PC-3 (cell line): ENCODE results near the gene HTD2. TPM values are rescaled to one million over a fixed set of nuclear protein-coding genes. Genes with fewer than 3 reads are reported as not detected.

Source experiments
- ATAC-seq: fragments of 200-7000 bp; cut with Tn5 transposase; 2 replicates; pipeline ENCODE4 v1.9.1; 2020; ENCODE audit warnings: mild to moderate bottlenecking, moderate library complexity
- BruUV-seq: library from RNA; stranded (reverse); fragments of 400-500 nt; replicated peaks from 2 replicates; lab custom pipeline; 2021; lab: Mats Ljungman, UMichigan
- CTCF ChIA-PET: fragments of 300-600 bp; sonication (Branson Sonifier 250); formaldehyde crosslinking; loops from one replicate; lab custom pipeline; 2022; ENCODE audit warnings: antibody characterized with exemption; lab: Charles Lee
- POLR2A ChIA-PET: fragments of 300-600 bp; sonication (Branson Sonifier 250); formaldehyde crosslinking; loops from one replicate; lab custom pipeline; 2022; ENCODE audit warnings: antibody characterized with exemption; ENCODE audit not compliant: unreplicated experiment; lab: Charles Lee
- DNase-seq: peaks from one replicate; pipeline ENCODE4 v3.0.0-alpha.2; 2015
- H2AFZ ChIP-seq: fragments of 300-600 bp; sonication (generic); 2 replicates; pipeline ENCODE4 v1.6.0; 2016; ENCODE audit warnings: antibody characterized with exemption, low read length
- H3F3A ChIP-seq: fragments of 300-600 bp; sonication (generic); one replicate; pipeline ENCODE4 v1.6.0; 2017; ENCODE audit warnings: antibody characterized with exemption, low read length, control low read depth, mild to moderate bottlenecking; ENCODE audit not compliant: unreplicated experiment
- H3K27ac ChIP-seq: fragments of 300-600 bp; sonication (generic); 2 replicates; pipeline ENCODE4 v1.5.1; 2016; ENCODE audit warnings: mild to moderate bottlenecking, low read length
- H3K27me3 ChIP-seq: fragments of 300-600 bp; sonication (generic); 2 replicates; pipeline ENCODE4 v1.6.1; 2016; ENCODE audit warnings: low read length, mixed read lengths
- H3K36me3 ChIP-seq: fragments of 300-600 bp; sonication (generic); 2 replicates; pipeline ENCODE4 v1.6.1; 2016; ENCODE audit warnings: low read depth, mixed run types, low read length, mixed read lengths
- H3K4me1 ChIP-seq: fragments of 300-600 bp; sonication (generic); 2 replicates; pipeline ENCODE4 v1.5.1; 2016; ENCODE audit warnings: low read length; ENCODE audit not compliant: insufficient read depth
- H3K4me2 ChIP-seq: fragments of 300-600 bp; sonication (generic); 2 replicates; pipeline ENCODE4 v1.6.0; 2016; ENCODE audit warnings: low read length
- H3K4me3 ChIP-seq: fragments of 300-600 bp; sonication (generic); 2 replicates; pipeline ENCODE4 v1.5.1; 2016; ENCODE audit warnings: mild to moderate bottlenecking, low read length, mixed read lengths
- H3K79me2 ChIP-seq: fragments of 300-600 bp; sonication (generic); 2 replicates; pipeline ENCODE4 v1.6.1; 2017; ENCODE audit warnings: low read length, mixed read lengths
- H3K9ac ChIP-seq: fragments of 300-600 bp; sonication (generic); 2 replicates; pipeline ENCODE4 v1.6.0; 2016; ENCODE audit warnings: mild to moderate bottlenecking, low read length
- H3K9me2 ChIP-seq: fragments of 300-600 bp; sonication (generic); replicated peaks from 2 replicates; pipeline ENCODE4 v1.6.1; 2016; ENCODE audit warnings: mixed run types, low read length, mixed read lengths
- H3K9me3 ChIP-seq: fragments of 300-600 bp; sonication (generic); 2 replicates; pipeline ENCODE4 v1.6.1; 2016; ENCODE audit warnings: low read length, mixed read lengths
- H4K20me1 ChIP-seq: fragments of 300-600 bp; sonication (generic); 2 replicates; pipeline ENCODE4 v1.6.1; 2016; ENCODE audit warnings: low read length, mixed read lengths
- EZH2 ChIP-seq: fragments of 300-600 bp; sonication (generic); IDR thresholded peaks from one replicate; pipeline ENCODE4 v1.6.1; 2017; ENCODE audit warnings: antibody characterized with exemption, mild to moderate bottlenecking, low read length; ENCODE audit not compliant: unreplicated experiment
- EZH2phosphoT487 ChIP-seq: fragments of 300-600 bp; sonication (generic); IDR thresholded peaks from 2 replicates; pipeline ENCODE4 v1.6.1; 2018; ENCODE audit warnings: mild to moderate bottlenecking, antibody characterized with exemption, low read length, borderline replicate concordance
- intact Hi-C: fragments of 100-400 bp; cut with micrococcal nuclease; formaldehyde crosslinking; loops from 2 replicates; pipeline ENCODE4 v1.9.0; 2023
- total RNA-seq: library from RNA; depleted of rRNA; stranded (reverse); fragments of >200 nt; gene quantifications from 2 replicates; pipeline ENCODE4 v1.2.3, GENCODE V29; 2014
- TF ChIP-seq, protein P1 (sequence below): fragments of 300-600 bp; sonication (generic); conservative IDR thresholded peaks from 2 replicates; pipeline ENCODE4 v1.5.1; 2017; ENCODE audit warnings: antibody characterized with exemption, low read depth, mild to moderate bottlenecking, low read length

The HTD2 gene
- total RNA-seq, 1 experiment from 2014 or later: 6.9 TPM

DNA sequence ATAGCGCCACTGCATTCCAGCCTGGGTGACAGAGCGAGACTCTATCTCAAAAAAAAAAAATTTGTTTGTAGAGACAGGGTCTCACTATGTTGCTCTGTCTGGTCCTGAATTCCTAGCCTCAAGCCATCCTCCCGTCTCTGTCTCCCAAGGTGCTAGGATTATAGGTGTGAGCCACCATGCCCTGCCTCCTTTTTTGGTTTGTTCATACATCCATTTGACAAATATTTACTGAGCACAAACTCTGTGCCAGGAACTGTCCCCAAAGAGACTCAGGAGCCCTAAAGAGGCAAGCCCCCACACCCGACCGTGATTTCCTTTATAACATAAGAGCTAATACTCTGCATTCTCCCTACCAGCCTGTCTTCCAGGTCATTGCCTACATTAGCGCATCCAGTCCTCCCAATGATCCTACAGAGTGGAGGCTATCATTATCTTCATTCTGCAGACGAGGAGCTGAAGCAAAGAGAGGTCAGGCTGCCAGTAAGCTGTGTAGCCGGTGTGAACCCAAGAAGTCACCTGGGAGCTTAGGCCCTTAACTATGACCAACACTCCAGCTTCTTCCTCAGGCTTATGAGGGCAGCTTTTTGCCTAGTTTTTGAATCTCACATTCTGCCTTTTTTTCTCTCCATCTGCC is 20.1 kb downstream of the HTD2 start:
- no peak overlapping the region for H2AFZ ChIP-seq
- TF ChIP-seq, protein P1, sequence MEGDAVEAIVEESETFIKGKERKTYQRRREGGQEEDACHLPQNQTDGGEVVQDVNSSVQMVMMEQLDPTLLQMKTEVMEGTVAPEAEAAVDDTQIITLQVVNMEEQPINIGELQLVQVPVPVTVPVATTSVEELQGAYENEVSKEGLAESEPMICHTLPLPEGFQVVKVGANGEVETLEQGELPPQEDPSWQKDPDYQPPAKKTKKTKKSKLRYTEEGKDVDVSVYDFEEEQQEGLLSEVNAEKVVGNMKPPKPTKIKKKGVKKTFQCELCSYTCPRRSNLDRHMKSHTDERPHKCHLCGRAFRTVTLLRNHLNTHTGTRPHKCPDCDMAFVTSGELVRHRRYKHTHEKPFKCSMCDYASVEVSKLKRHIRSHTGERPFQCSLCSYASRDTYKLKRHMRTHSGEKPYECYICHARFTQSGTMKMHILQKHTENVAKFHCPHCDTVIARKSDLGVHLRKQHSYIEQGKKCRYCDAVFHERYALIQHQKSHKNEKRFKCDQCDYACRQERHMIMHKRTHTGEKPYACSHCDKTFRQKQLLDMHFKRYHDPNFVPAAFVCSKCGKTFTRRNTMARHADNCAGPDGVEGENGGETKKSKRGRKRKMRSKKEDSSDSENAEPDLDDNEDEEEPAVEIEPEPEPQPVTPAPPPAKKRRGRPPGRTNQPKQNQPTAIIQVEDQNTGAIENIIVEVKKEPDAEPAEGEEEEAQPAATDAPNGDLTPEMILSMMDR: no peak
- TF ChIP-seq EZH2 (no peak), EZH2phosphoT487 (no peak)
- H3K27me3 ChIP-seq: no peaks in the 10 kb centered on the region
- no peak overlapping the region for H3K27ac ChIP-seq
- no peaks in the 10 kb centered on the region for H3K79me2 ChIP-seq
- ChIA-PET POLR2A (no interaction called here), CTCF (no interaction called here)
- DNase-seq (no peak), ATAC-seq (no peak)
- intact Hi-C loops: no loop called here
- H4K20me1 ChIP-seq: no peaks in the 10 kb centered on the region
- H3K9me3 ChIP-seq: no peaks in the 10 kb centered on the region
- H3K4me2 ChIP-seq: no peak overlapping the region
- H3K9ac ChIP-seq: no peak overlapping the region
- H3F3A ChIP-seq: no peaks in the 10 kb centered on the region
- BruUV-seq: no TSS peak
- no peaks in the 10 kb centered on the region for H3K4me1 ChIP-seq
- H3K36me3 ChIP-seq: 0 out of 2 replicates have a peak, but pooled peaks cover 1% of the 10 kb centered on the region
- H3K9me2 ChIP-seq: no peaks in the 10 kb centered on the region
- no peak overlapping the region for H3K4me3 ChIP-seq

DNA sequence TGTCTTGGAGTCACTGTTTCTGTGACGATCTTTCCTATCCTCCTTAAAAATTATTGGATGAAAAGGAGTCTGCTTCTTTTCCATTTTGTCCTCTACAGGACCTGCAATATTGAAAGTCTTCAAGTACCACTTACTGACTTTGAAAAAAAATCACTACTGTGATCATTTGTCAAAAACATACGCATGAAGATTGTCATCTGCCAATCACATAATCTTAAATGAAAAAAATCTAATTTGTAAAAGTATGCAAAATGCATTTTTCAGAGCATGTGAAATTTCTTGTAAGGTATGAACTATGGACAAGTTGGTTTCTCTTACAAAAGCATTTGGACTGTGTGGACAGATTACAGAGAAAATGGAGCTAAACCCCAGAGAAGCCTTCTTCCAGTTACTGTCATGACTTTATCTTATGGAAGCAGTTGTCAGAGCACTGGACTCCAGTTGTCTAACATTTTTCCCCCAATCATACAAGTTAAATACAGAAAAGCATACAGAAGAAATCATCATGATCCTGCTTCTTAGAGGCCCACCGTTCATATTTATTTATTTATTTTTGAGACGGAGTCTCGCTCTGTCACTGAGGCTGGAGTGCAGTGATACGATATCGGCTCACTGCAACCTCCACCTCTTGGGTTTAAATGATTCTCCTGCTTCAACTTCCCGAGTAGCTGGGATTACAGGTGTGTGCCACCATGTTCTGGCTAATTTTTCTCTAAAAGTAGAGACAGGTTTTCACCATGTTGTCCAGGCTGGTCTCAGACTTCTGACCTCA is 23.0 kb downstream of the HTD2 start:
- no peaks in the 10 kb centered on the region for H3K27me3 ChIP-seq
- H3F3A ChIP-seq: no peaks in the 10 kb centered on the region
- ATAC-seq (no peak), DNase-seq (no peak)
- no peak overlapping the region for H3K9ac ChIP-seq
- H3K4me1 ChIP-seq: peaks cover 13% of the 10 kb centered on the region
- no TSS peak for BruUV-seq
- no peak overlapping the region for H3K27ac ChIP-seq
- no peaks in the 10 kb centered on the region for H3K36me3 ChIP-seq
- H2AFZ ChIP-seq: no peak overlapping the region
- no peak overlapping the region for H3K4me2 ChIP-seq
- TF ChIP-seq EZH2 (no peak), EZH2phosphoT487 (no peak)
- TF ChIP-seq, protein P1: no peak
- H3K9me3 ChIP-seq: no peaks in the 10 kb centered on the region
- H3K4me3 ChIP-seq: no peak overlapping the region
- peaks cover 12% of the 10 kb centered on the region for H3K79me2 ChIP-seq
- intact Hi-C loops: no loop called here
- H4K20me1 ChIP-seq: no peaks in the 10 kb centered on the region
- CTCF ChIA-PET: no interaction called here
- no peaks in the 10 kb centered on the region for H3K9me2 ChIP-seq
- POLR2A ChIA-PET: no interaction called here

DNA sequence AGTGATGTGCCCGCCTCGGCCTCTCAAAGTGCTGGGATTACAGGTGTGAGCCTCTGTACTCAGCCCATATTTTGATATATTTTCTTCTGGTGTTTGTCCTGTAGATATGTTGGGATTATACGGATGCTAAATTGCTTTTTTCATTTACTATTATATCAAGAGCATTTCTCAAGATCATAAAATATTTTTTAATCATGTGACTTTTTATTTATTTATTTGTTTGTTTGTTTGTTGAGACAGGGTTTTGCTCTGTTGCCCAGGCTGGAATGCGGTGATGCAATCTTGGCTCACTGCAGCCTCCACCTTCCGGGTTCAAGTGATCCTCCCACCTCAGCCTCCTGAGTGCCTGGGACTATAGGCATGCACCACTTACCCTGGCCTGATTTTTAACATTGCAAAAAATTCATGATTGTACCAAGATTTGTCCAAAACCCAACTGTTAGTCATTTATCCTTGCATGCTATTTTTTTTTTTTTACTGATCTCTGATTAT is 23.6 kb downstream of the HTD2 start:
- Histone ChIP-seq H3K79me2 (peaks cover 18% of the 10 kb centered on the region), H3K4me3 (no peak overlapping the region), H3K4me1 (peaks cover 19% of the 10 kb centered on the region), H3K9me2 (no peaks in the 10 kb centered on the region), H2AFZ (no peak overlapping the region), H3K4me2 (no peak overlapping the region), H3K9ac (no peak overlapping the region), H3K9me3 (no peaks in the 10 kb centered on the region), H3K27me3 (no peaks in the 10 kb centered on the region), H4K20me1 (no peaks in the 10 kb centered on the region), H3K27ac (no peak overlapping the region), H3K36me3 (no peaks in the 10 kb centered on the region), H3F3A (no peaks in the 10 kb centered on the region)
- TF ChIP-seq EZH2: no peak
- no peak for TF ChIP-seq EZH2phosphoT487
- TF ChIP-seq, protein P1: no peak
- intact Hi-C loops: no loop called here
- no TSS peak for BruUV-seq
- ATAC-seq (no peak), DNase-seq (no peak)
- ChIA-PET CTCF (no interaction called here), POLR2A (no interaction called here)
